ENCODE measurements around the gene PPARG.

GRCh38 chr3:12342151-12342550, 53.3 kb downstream of the PPARG start:
- TF ChIP-seq POLR2A (IDR thresholded peaks at IDR 0.05) (no peak), CTCF (IDR thresholded peaks at IDR 0.05) (no peak), POLR2AphosphoS5 (IDR thresholded peaks at IDR 0.05) (no peak), EP300 (IDR thresholded peaks at IDR 0.05) (no peak)

All from suprapubic skin (tissue), 4 donors.